ENCODE results near the gene PGAP2. TPM values are rescaled to one million over a fixed set of nuclear protein-coding genes. Genes with fewer than 3 reads are reported as not detected.

PGAP2 gene
- total RNA-seq, 1 experiment from 2014 or later = 37.4 TPM

DNA sequence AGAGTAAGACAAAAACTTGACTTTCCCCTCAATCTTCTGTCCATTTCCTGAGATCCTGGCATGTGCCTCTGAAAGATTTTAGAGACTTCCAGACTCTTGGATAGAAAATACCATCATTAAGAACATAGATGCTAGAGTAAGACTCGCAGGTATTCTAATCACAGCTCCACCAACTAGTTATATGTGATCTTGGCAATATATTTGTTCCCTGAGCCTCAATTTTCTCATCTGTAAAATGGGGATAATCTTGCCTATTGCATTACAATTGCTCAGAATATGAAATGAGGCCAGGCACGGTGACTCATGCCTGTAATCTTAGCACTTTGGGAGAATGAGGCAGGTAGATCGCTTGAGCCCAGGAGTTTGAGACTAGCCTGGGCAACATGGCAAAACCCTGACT lies 21.7 kb downstream of the PGAP2 start:
- H2BK15ac ChIP-seq (ENCODE audit: low read depth, low read length) = no peak overlapping the region
- no peaks in the 10 kb centered on the region for H3K23me2 ChIP-seq (ENCODE audit: insufficient read length, low read depth, low read length, poor library complexity, severe bottlenecking)
- H3K9me3 ChIP-seq (ENCODE audit: control insufficient read depth, low read depth, low read length) = no peaks in the 10 kb centered on the region
- Mint-ChIP-seq H3K36me3 (ENCODE audit: insufficient read depth in 1 of 3, low read depth in 3 of 3) (peaks cover 38 to 57% (median 43%) of the 10 kb centered on the region in 3 experiments), H3K4me3 (no peak overlapping the region), H3K27ac (no peak overlapping the region), H3K27me3 (ENCODE audit: low read depth) (no peaks in the 10 kb centered on the region), H3K9me3 (no peaks in the 10 kb centered on the region), H3K4me1 (peaks cover 52 to 53% of the 10 kb centered on the region in 2 experiments)
- H3K27ac ChIP-seq (ENCODE audit: insufficient read length, low read depth, low read length) = no peak overlapping the region
- H3K4me2 ChIP-seq (ENCODE audit: insufficient read depth, insufficient read length, low read length) = no peak overlapping the region
- H3K14ac ChIP-seq (ENCODE audit: insufficient read depth, low read length) = no peak overlapping the region
- WGBS (ENCODE audit: extremely low coverage, insufficient read length, low lambda C conversion rate) = no CpG with 5 or more reads among the region's 3 CpGs
- no peak overlapping the region for H2AK5ac ChIP-seq (ENCODE audit: insufficient read length, low read length)
- no peak overlapping the region for H2AFZ ChIP-seq (ENCODE audit: low read length)
- H4K91ac ChIP-seq (ENCODE audit: insufficient read length, low read depth, low read length) = no peak overlapping the region
- H4K20me1 ChIP-seq (ENCODE audit: control insufficient read depth, insufficient read depth, insufficient read length) = peaks cover 6% of the 10 kb centered on the region
- no peak overlapping the region for H3K18ac ChIP-seq (ENCODE audit: insufficient read length, low read depth, low read length)
- H3K4ac ChIP-seq (ENCODE audit: low read depth, low read length) = no peak overlapping the region
- H3K27me3 ChIP-seq (ENCODE audit: insufficient read depth, low read length) = no peaks in the 10 kb centered on the region
- H2BK120ac ChIP-seq (ENCODE audit: low read depth, low read length, poor library complexity, severe bottlenecking) = no peak overlapping the region
- no peak overlapping the region for H3K9ac ChIP-seq (ENCODE audit: extremely low read depth, insufficient read length, low read length)
- no peak for DNase-seq
- H2BK5ac ChIP-seq (ENCODE audit: insufficient read length, low read length) = no peak overlapping the region
- no peaks in the 10 kb centered on the region for H3K79me1 ChIP-seq (ENCODE audit: insufficient read depth, low read depth, low read length, poor library complexity, severe bottlenecking)
- TF ChIP-seq, protein P1, sequence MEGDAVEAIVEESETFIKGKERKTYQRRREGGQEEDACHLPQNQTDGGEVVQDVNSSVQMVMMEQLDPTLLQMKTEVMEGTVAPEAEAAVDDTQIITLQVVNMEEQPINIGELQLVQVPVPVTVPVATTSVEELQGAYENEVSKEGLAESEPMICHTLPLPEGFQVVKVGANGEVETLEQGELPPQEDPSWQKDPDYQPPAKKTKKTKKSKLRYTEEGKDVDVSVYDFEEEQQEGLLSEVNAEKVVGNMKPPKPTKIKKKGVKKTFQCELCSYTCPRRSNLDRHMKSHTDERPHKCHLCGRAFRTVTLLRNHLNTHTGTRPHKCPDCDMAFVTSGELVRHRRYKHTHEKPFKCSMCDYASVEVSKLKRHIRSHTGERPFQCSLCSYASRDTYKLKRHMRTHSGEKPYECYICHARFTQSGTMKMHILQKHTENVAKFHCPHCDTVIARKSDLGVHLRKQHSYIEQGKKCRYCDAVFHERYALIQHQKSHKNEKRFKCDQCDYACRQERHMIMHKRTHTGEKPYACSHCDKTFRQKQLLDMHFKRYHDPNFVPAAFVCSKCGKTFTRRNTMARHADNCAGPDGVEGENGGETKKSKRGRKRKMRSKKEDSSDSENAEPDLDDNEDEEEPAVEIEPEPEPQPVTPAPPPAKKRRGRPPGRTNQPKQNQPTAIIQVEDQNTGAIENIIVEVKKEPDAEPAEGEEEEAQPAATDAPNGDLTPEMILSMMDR (conservative IDR thresholded peaks at IDR 0.05) = no peak
- no peak overlapping the region for H3K23ac ChIP-seq (ENCODE audit: insufficient read length, low read depth, low read length)
- H2BK20ac ChIP-seq (ENCODE audit: low read depth, low read length, poor library complexity, severe bottlenecking) = no peak overlapping the region
- no peaks in the 10 kb centered on the region for H3K79me2 ChIP-seq (ENCODE audit: insufficient read depth, low read length)
- no peak overlapping the region for H4K5ac ChIP-seq (ENCODE audit: insufficient read length, low read depth, low read length)
- H4K8ac ChIP-seq (replicated peaks; ENCODE audit: insufficient read length, low read depth, low read length) = no peak overlapping the region
- peaks cover 21% of the 10 kb centered on the region for H3K4me1 ChIP-seq (ENCODE audit: insufficient read depth, low read length)
- no peak overlapping the region for H2BK12ac ChIP-seq (ENCODE audit: insufficient read length, low read depth, low read length)
- no peak overlapping the region for H3K56ac ChIP-seq (ENCODE audit: insufficient read length, low read depth, low read length)
- no peak overlapping the region for H3T11ph ChIP-seq (ENCODE audit: low read length)
